NCI-H524 (cell line): ENCODE data around the gene AGAP1.

Experiments used
- DNase-seq, 2 experiments: peaks; one replicate each; lab custom pipeline; 2025; lab: John Stamatoyannopoulos, UW

AGAP1 gene

GRCh38 chr2:235493775-235494715 is at the start of gene AGAP1:
AGAP1 (plus strand) TSS chr2:235494043.
- DNase-seq: peak; percentile 65 to 79

GRCh38 chr2:235444101-235444597 is 49.7 kb upstream of the AGAP1 start:
- no peak for DNase-seq

GRCh38 chr2:235445116-235445515 is 48.7 kb upstream of the AGAP1 start:
- DNase-seq: peak; percentile 80 to 95

- peak; percentile 72 to 89 for DNase-seq
These were observed 47.8 kb upstream of the AGAP1 start for GRCh38 chr2:235446082-235446481.

GRCh38 chr2:235447210-235447609 is 46.6 kb upstream of the AGAP1 start:
- DNase-seq: no peak

GRCh38 chr2:235449568-235449967 is 44.3 kb upstream of the AGAP1 start:
- no peak for DNase-seq

GRCh38 chr2:235453605-235454151 is 40.2 kb upstream of the AGAP1 start:
- no peak for DNase-seq

GRCh38 chr2:235458839-235459273 is 35.0 kb upstream of the AGAP1 start:
- DNase-seq: peak in 1 of 2 experiments; percentile 3

- no peak for DNase-seq
These were observed 33.2 kb upstream of the AGAP1 start for GRCh38 chr2:235460548-235461047.

GRCh38 chr2:235461763-235462414 is 32.0 kb upstream of the AGAP1 start:
- no peak for DNase-seq

- no peak for DNase-seq
These were observed 31.4 kb upstream of the AGAP1 start for GRCh38 chr2:235462415-235462790.

GRCh38 chr2:235463893-235464292 is 29.9 kb upstream of the AGAP1 start:
- DNase-seq: no peak

GRCh38 chr2:235467588-235467987 is 26.3 kb upstream of the AGAP1 start:
- no peak for DNase-seq

- DNase-seq: peak in 1 of 2 experiments; percentile 36
These were observed 24.7 kb upstream of the AGAP1 start for GRCh38 chr2:235468978-235469655.

- DNase-seq: no peak
These were observed 22.6 kb upstream of the AGAP1 start for GRCh38 chr2:235471186-235471747.

GRCh38 chr2:235472443-235472842 is 21.4 kb upstream of the AGAP1 start:
- DNase-seq: no peak

GRCh38 chr2:235478609-235479008 is 15.2 kb upstream of the AGAP1 start:
- no peak for DNase-seq

GRCh38 chr2:235479604-235480003 is 14.2 kb upstream of the AGAP1 start:
- DNase-seq: no peak

- DNase-seq: no peak
These were observed 13.2 kb upstream of the AGAP1 start for GRCh38 chr2:235480614-235481013.

- no peak for DNase-seq
These were observed 10.5 kb upstream of the AGAP1 start for GRCh38 chr2:235483313-235483712.

- no peak for DNase-seq
These were observed 8.5 kb upstream of the AGAP1 start for GRCh38 chr2:235485362-235485761.

- no peak for DNase-seq
These were observed 7.1 kb upstream of the AGAP1 start for GRCh38 chr2:235486729-235487128.
